ENCODE data around the gene BMP10.

BMP10 gene

GRCh38 chr2:68831686-68832232 is 39.4 kb downstream of the BMP10 start:
- Histone ChIP-seq H3K36me3 (replicated peaks) (no peaks in the 10 kb centered on the region), H3K27ac (peak overlapping the region; percentile 60), H3K27me3 (replicated peaks) (no peaks in the 10 kb centered on the region), H3K4me3 (ENCODE audit: low read depth, low read length) (no peak overlapping the region)
- DNase-seq: no peak
- in situ Hi-C loops (cut with HindIII; ENCODE audit: low pct_ligation_motif_present, low sequenced_read_pairs): no loop called here
- TF ChIP-seq CTCF (IDR thresholded peaks at IDR 0.05; ENCODE audit: low read depth, low read length, missing control alignments): no peak

GRCh38 chr2:68829749-68830148 is 41.4 kb downstream of the BMP10 start:
- Histone ChIP-seq H3K27me3 (replicated peaks) (no peaks in the 10 kb centered on the region), H3K36me3 (replicated peaks) (no peaks in the 10 kb centered on the region), H3K4me3 (ENCODE audit: low read depth, low read length) (no peak overlapping the region), H3K27ac (no peak overlapping the region)
- in situ Hi-C loops (cut with HindIII; ENCODE audit: low pct_ligation_motif_present, low sequenced_read_pairs): no loop called here
- DNase-seq: no peak
- no peak for TF ChIP-seq CTCF (IDR thresholded peaks at IDR 0.05; ENCODE audit: low read depth, low read length, missing control alignments)

GRCh38 chr2:68828887-68829708 is 42.1 kb downstream of the BMP10 start:
- no peak overlapping the region for H3K4me3 ChIP-seq (ENCODE audit: low read depth, low read length)
- no peaks in the 10 kb centered on the region for H3K36me3 ChIP-seq (replicated peaks)
- no peaks in the 10 kb centered on the region for H3K27me3 ChIP-seq (replicated peaks)
- in situ Hi-C loops (cut with HindIII; ENCODE audit: low pct_ligation_motif_present, low sequenced_read_pairs): no loop called here
- no peak for TF ChIP-seq CTCF (IDR thresholded peaks at IDR 0.05; ENCODE audit: low read depth, low read length, missing control alignments)
- peak; percentile 96 for DNase-seq
- no peak overlapping the region for H3K27ac ChIP-seq

GRCh38 chr2:68827666-68828065 is 43.5 kb downstream of the BMP10 start:
- H3K4me3 ChIP-seq (ENCODE audit: low read depth, low read length): no peak overlapping the region
- H3K27me3 ChIP-seq (replicated peaks): no peaks in the 10 kb centered on the region
- no peak for DNase-seq
- TF ChIP-seq CTCF (IDR thresholded peaks at IDR 0.05; ENCODE audit: low read depth, low read length, missing control alignments): no peak
- in situ Hi-C loops (cut with HindIII; ENCODE audit: low pct_ligation_motif_present, low sequenced_read_pairs): no loop called here
- no peak overlapping the region for H3K27ac ChIP-seq
- H3K36me3 ChIP-seq (replicated peaks): no peaks in the 10 kb centered on the region

- in situ Hi-C loops (cut with HindIII; ENCODE audit: low pct_ligation_motif_present, low sequenced_read_pairs): no loop called here
- no peak for DNase-seq
- H3K27ac ChIP-seq: no peak overlapping the region
- no peak overlapping the region for H3K4me3 ChIP-seq (ENCODE audit: low read depth, low read length)
- no peaks in the 10 kb centered on the region for H3K36me3 ChIP-seq (replicated peaks)
- TF ChIP-seq CTCF (IDR thresholded peaks at IDR 0.05; ENCODE audit: low read depth, low read length, missing control alignments): no peak
- H3K27me3 ChIP-seq (replicated peaks): no peaks in the 10 kb centered on the region
Measured at GRCh38 chr2:68825866-68826265, 45.3 kb downstream of the BMP10 start.

Measured in brain microvascular endothelial cell (primary cell).